WTC11 (cell line): Measurements from ENCODE around the gene ABCB8. TPM values are rescaled to one million over a fixed set of nuclear protein-coding genes. Genes with fewer than 3 reads are reported as not detected.

Experiments used
- ATAC-seq: fragments of 200-7000 bp; cut with Tn5 transposase; 2 replicates; pipeline ENCODE4 v1.10.0; 2021; ENCODE audit warnings: mild to moderate bottlenecking, moderate library complexity
- CTCF ChIA-PET: fragments of 300-600 bp; sonication (Branson Sonifier 250); formaldehyde crosslinking; loops from one replicate; lab custom pipeline; 2021; ENCODE audit warnings: antibody characterized with exemption; lab: Charles Lee
- POLR2A ChIA-PET: fragments of 350-600 bp; sonication (Branson Sonifier 250); formaldehyde crosslinking; loops from one replicate; lab custom pipeline; 2021; ENCODE audit warnings: antibody characterized with exemption; lab: Charles Lee
- DNase-seq: peaks from one replicate; pipeline ENCODE4 v3.0.0; 2021; ENCODE audit warnings: low spot score
- H3K27ac Mint-ChIP-seq: 2 replicates; pipeline ENCODE4 v1.8.0; 2021; ENCODE audit warnings: mixed read lengths
- H3K27me3 Mint-ChIP-seq: 2 replicates; pipeline ENCODE4 v1.8.0; 2021; ENCODE audit warnings: low read depth, mild to moderate bottlenecking, moderate library complexity, mixed read lengths
- H3K36me3 Mint-ChIP-seq: 2 replicates; pipeline ENCODE4 v1.8.0; 2021; ENCODE audit warnings: mixed read lengths
- H3K4me1 Mint-ChIP-seq: 2 replicates; pipeline ENCODE4 v1.8.0; 2022; ENCODE audit warnings: mixed read lengths
- H3K4me3 Mint-ChIP-seq: 2 replicates; pipeline ENCODE4 v1.8.0; 2021; ENCODE audit warnings: mild to moderate bottlenecking, moderate library complexity, mixed read lengths
- H3K9me3 Mint-ChIP-seq: 2 replicates; pipeline ENCODE4 v1.8.0; 2021; ENCODE audit warnings: mixed read lengths
- CDX4 ChIP-seq: fragments of 250-450 bp; sonication (Bioruptor Pico); IDR thresholded peaks from 2 replicates; pipeline ENCODE4 v1.9.0; 2021; ENCODE audit warnings: moderate library complexity, mild to moderate bottlenecking, inconsistent platforms, borderline replicate concordance
- E2F4 ChIP-seq: sonication (generic); formaldehyde crosslinking; IDR thresholded peaks from 2 replicates; pipeline ENCODE4 v1.8.1; 2022; ENCODE audit warnings: low read depth, mild to moderate bottlenecking, moderate library complexity, missing genetic modification reagents, borderline replicate concordance
- ELF4 ChIP-seq: sonication (generic); formaldehyde crosslinking; IDR thresholded peaks from 2 replicates; pipeline ENCODE4 v1.8.1; 2022; ENCODE audit warnings: low read depth, mild to moderate bottlenecking, moderate library complexity, missing genetic modification reagents
- ERG ChIP-seq: fragments of 250-450 bp; sonication (Bioruptor Pico); IDR thresholded peaks from 2 replicates; pipeline ENCODE4 v1.8.0; 2021; ENCODE audit warnings: mild to moderate bottlenecking
- ETV6 ChIP-seq: sonication (generic); formaldehyde crosslinking; IDR thresholded peaks from 2 replicates; pipeline ENCODE4 v1.8.1; 2022; ENCODE audit warnings: mild to moderate bottlenecking, missing genetic modification reagents
- IRF2 ChIP-seq: sonication (generic); formaldehyde crosslinking; IDR thresholded peaks from 2 replicates; pipeline ENCODE4 v1.8.0; 2022; ENCODE audit warnings: low read depth, missing genetic modification reagents, borderline replicate concordance
- KAT7 ChIP-seq: sonication (generic); formaldehyde crosslinking; IDR thresholded peaks from 2 replicates; pipeline ENCODE4 v1.8.1; 2023; ENCODE audit warnings: missing genetic modification reagents, mild to moderate bottlenecking, borderline replicate concordance
- MAX ChIP-seq: sonication (generic); formaldehyde crosslinking; IDR thresholded peaks from 2 replicates; pipeline ENCODE4 v1.8.0; 2022; ENCODE audit warnings: mild to moderate bottlenecking, missing genetic modification reagents
- MYBL2 ChIP-seq: sonication (generic); formaldehyde crosslinking; IDR thresholded peaks from 2 replicates; pipeline ENCODE4 v1.8.1; 2023; ENCODE audit warnings: mild to moderate bottlenecking, moderate library complexity, missing genetic modification reagents
- NFE2L1 ChIP-seq: sonication (generic); formaldehyde crosslinking; IDR thresholded peaks from 2 replicates; pipeline ENCODE4 v1.8.1; 2023; ENCODE audit warnings: missing genetic modification reagents
- OVOL2 ChIP-seq: fragments of 250-450 bp; sonication (Bioruptor Pico); IDR thresholded peaks from 2 replicates; pipeline ENCODE4 v1.9.0; 2021; ENCODE audit warnings: mild to moderate bottlenecking, borderline replicate concordance
- SMAD4 ChIP-seq: sonication (generic); formaldehyde crosslinking; IDR thresholded peaks from 2 replicates; pipeline ENCODE4 v1.8.0; 2022; ENCODE audit warnings: mild to moderate bottlenecking, missing genetic modification reagents
- SOX15 ChIP-seq: fragments of 250-450 bp; sonication (Bioruptor Pico); IDR thresholded peaks from 2 replicates; pipeline ENCODE4 v1.9.0; 2021; ENCODE audit warnings: mild to moderate bottlenecking
- SP1 ChIP-seq: sonication (generic); formaldehyde crosslinking; conservative IDR thresholded peaks from 2 replicates; pipeline ENCODE4 v1.8.1; 2022; ENCODE audit warnings: missing genetic modification reagents
- TEAD4 ChIP-seq: sonication (generic); formaldehyde crosslinking; IDR thresholded peaks from 2 replicates; pipeline ENCODE4 v1.8.0; 2022; ENCODE audit warnings: mild to moderate bottlenecking, missing genetic modification reagents
- TP53 ChIP-seq: sonication (generic); formaldehyde crosslinking; IDR thresholded peaks from 2 replicates; pipeline ENCODE4 v1.8.1; 2023; ENCODE audit warnings: mild to moderate bottlenecking, missing genetic modification reagents
- USF2 ChIP-seq: sonication (generic); formaldehyde crosslinking; IDR thresholded peaks from 2 replicates; pipeline ENCODE4 v1.8.1; 2023; ENCODE audit warnings: mild to moderate bottlenecking, missing genetic modification reagents, moderate library complexity
- ZNF512 ChIP-seq: sonication (generic); formaldehyde crosslinking; IDR thresholded peaks from 2 replicates; pipeline ENCODE4 v1.8.1; 2022; ENCODE audit warnings: missing genetic modification reagents, borderline replicate concordance
- total RNA-seq: library from RNA; stranded (reverse); gene quantifications from 3 replicates; pipeline ENCODE4 v1.2.3, GENCODE V29; 2021

ABCB8 gene
- total RNA-seq, 1 experiment from 2014 or later: 35.9 TPM

- CTCF ChIA-PET: interaction anchor here (1.3 kb wide), 1 partner anchor 47 kb away, joined by 3 read pairs; no protein-coding TSS in a partner anchor
- peaks cover 30% of the 10 kb centered on the region for H3K36me3 Mint-ChIP-seq
- POLR2A ChIA-PET: interaction anchor here (1.7 kb wide), 1 partner anchor 11 kb away, joined by 6 read pairs; no protein-coding TSS in a partner anchor
- peaks cover 31% of the 10 kb centered on the region for H3K4me1 Mint-ChIP-seq
- H3K4me3 Mint-ChIP-seq: no peak overlapping the region
- no peak for ATAC-seq
- DNase-seq: no peak
- peaks cover 2% of the 10 kb centered on the region; the same call in 1 of the 2 replicates for H3K27me3 Mint-ChIP-seq
- H3K27ac Mint-ChIP-seq: no peak overlapping the region
- TF ChIP-seq ERG (no peak), MAX (CRISPR knock-in tag) (no peak), NFE2L1 (CRISPR knock-in tag) (no peak), IRF2 (no peak), SOX15 (CRISPR knock-in tag) (no peak), SMAD4 (no peak), CDX4 (CRISPR knock-in tag) (no peak), ETV6 (CRISPR knock-in tag) (no peak), MYBL2 (CRISPR knock-in tag) (no peak), TEAD4 (CRISPR knock-in tag) (no peak), ZNF512 (no peak)
- H3K9me3 Mint-ChIP-seq: no peaks in the 10 kb centered on the region
Observed at GRCh38 chr7:151065516-151065915, 37.3 kb downstream of the ABCB8 start.

- Mint-ChIP-seq H3K4me3 (no peak overlapping the region), H3K27ac (no peak overlapping the region), H3K27me3 (peaks cover 2% of the 10 kb centered on the region; the same call in 1 of the 2 replicates), H3K36me3 (peaks cover 33% of the 10 kb centered on the region), H3K9me3 (no peaks in the 10 kb centered on the region), H3K4me1 (peaks cover 23% of the 10 kb centered on the region)
- ChIA-PET POLR2A (interaction anchor here (1.7 kb wide), 1 partner anchor 10 kb away, joined by 6 read pairs; no protein-coding TSS in a partner anchor), CTCF (interaction anchor here (0.5 to 2.8 kb wide), 3 partner anchors 9 to 48 kb away, joined by 3 to 10 read pairs (median 3); partner anchors contain the start of gene CDK5)
- TF ChIP-seq ELF4 (CRISPR knock-in tag) (no peak), KAT7 (CRISPR knock-in tag) (no peak), SP1 (CRISPR knock-in tag) (no peak), OVOL2 (no peak), SOX15 (CRISPR knock-in tag) (no peak), E2F4 (CRISPR knock-in tag) (no peak), USF2 (CRISPR knock-in tag) (no peak), TP53 (no peak)
- ATAC-seq (no peak), DNase-seq (no peak)
Observed at GRCh38 chr7:151066273-151066974, 38.2 kb downstream of the ABCB8 start.
